ENCODE data around the gene BLACAT1.
"Not testable (repeated sequence)": the region's sequence is repeated elsewhere in the genome, so short reads cannot be mapped to it uniquely, and the experiment has no call there.

BLACAT1 gene

GRCh38 chr1:205417870-205418635 lies 37.8 kb downstream of the BLACAT1 start:
- DNase-seq (ENCODE audit: low read depth): no peak

GRCh38 chr1:205416322-205416721 lies 39.5 kb downstream of the BLACAT1 start:
- DNase-seq (ENCODE audit: low read depth): no peak

- DNase-seq (ENCODE audit: low read depth): no peak
Observed at GRCh38 chr1:205410581-205411298, 45.1 kb downstream of the BLACAT1 start.

GRCh38 chr1:205407970-205408369 lies 47.9 kb downstream of the BLACAT1 start:
- DNase-seq (ENCODE audit: low read depth): no peak

GRCh38 chr1:205406252-205406651 lies 49.6 kb downstream of the BLACAT1 start:
- DNase-seq (ENCODE audit: low read depth): not testable (repeated sequence)

Data from activated T-helper 1 cell treated with Interleukin-2 at 50 U/mL for 16 hours (primary cell).